GM19099 (cell line): ENCODE data around the gene LRCH2.

Experiments used
- POLR2A ChIP-seq: IDR thresholded peaks from 3 replicates; pipeline ENCODE4 v1.6.1; 2011; ENCODE audit warnings: low read depth; ENCODE audit not compliant: insufficient read length; ENCODE audit errors: extremely low read depth

Gene LRCH2, protein sequence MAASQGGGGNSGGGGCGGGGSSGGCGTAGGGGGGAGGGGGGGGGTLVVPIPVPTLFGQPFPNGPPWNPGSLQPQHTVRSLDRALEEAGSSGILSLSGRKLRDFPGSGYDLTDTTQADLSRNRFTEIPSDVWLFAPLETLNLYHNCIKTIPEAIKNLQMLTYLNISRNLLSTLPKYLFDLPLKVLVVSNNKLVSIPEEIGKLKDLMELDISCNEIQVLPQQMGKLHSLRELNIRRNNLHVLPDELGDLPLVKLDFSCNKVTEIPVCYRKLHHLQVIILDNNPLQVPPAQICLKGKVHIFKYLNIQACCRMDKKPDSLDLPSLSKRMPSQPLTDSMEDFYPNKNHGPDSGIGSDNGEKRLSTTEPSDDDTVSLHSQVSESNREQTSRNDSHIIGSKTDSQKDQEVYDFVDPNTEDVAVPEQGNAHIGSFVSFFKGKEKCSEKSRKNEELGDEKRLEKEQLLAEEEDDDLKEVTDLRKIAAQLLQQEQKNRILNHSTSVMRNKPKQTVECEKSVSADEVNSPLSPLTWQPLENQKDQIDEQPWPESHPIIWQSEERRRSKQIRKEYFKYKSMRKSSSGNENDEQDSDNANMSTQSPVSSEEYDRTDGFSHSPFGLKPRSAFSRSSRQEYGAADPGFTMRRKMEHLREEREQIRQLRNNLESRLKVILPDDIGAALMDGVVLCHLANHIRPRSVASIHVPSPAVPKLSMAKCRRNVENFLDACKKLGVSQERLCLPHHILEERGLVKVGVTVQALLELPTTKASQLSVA

DNA sequence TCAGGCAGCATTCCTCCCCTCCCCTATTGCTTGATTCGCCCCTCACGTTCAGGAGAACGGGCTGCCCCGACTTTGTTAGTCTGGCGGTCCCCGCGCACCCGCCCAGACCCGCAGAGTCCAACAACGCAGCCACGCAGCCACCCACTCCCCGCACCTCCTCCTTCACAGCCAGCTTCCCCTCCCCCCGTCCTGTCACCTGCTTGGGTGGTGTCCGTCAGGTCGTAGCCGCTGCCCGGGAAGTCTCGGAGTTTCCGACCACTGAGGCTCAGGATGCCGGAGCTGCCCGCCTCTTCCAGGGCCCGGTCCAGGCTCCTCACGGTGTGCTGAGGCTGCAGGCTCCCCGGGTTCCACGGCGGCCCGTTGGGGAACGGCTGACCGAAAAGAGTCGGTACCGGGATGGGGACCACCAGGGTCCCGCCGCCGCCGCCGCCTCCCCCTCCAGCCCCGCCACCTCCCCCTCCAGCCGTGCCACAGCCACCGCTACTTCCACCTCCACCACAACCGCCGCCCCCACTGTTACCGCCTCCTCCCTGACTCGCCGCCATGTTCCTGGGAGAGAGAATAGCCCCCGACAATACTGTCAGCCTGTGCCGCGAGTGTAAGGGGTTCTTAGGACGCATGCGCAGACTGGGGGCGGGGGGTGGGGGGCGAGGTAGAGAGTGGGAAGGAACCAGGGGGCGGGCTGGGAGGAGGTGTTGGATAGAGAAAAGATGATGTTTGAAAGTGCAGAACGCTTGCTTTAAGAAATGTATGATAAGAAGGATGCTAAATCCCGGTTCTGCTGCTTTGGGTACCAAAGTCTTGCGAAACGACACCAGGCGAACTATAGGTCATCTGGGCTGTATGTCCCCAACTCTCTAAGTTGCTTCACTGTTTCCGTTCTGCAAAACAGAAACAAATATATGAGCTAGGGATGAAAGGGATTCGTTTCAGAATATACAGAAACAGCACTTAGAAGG, at the start of gene LRCH2:
LRCH2 (minus strand) TSS at position 600 of the 959 bp plus-strand sequence; CDS start at position 545, 55 bp downstream.
- TF ChIP-seq POLR2A, result no peak

DNA sequence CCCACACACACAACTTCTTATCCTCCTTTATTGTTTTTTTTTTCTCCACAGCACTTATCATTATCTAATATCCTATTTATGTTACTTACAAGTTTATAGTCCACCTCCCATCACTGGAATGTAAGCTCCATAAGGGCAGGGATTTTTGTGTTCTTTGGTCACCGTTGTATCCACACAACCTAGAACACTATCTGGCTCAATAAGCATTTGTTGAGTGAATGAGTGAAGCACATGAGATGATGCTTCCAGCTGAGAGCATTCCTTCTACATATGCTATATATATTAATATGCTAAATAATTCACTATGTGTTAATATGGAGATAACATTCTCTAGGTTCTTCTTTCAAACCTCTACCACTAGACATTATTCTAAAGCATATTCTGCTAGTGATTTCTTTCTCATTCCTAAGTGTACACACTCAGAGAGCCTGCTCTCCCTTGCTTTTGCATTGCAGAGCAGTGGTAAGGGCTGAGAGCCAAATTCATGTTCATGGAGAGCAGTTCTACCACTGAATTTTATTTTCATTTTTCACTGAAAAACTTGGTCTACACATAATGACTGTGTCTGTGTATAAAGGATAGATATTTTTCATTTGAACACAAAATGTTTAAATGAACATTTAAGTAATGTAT, 35.3 kb upstream of the LRCH2 start:
- no peak for TF ChIP-seq POLR2A

DNA sequence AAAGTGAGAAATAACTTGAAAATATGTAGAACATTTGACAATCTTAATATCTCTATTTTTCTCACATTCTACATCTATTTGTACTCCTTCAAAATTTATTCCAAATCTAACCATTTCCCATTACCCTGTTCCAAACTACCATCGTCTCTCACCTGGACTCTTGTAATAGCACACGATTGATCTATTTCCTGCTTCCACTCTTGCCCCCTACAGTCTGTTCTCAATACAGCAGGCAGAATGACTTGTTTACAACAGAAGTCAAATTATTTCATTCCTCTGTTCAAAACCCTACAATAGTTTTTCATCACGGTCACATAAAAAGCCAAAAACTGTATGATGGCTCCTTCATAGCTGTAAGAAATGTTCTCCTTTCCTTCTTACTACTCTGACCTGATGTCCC, 34.5 kb upstream of the LRCH2 start:
- no peak for TF ChIP-seq POLR2A

DNA sequence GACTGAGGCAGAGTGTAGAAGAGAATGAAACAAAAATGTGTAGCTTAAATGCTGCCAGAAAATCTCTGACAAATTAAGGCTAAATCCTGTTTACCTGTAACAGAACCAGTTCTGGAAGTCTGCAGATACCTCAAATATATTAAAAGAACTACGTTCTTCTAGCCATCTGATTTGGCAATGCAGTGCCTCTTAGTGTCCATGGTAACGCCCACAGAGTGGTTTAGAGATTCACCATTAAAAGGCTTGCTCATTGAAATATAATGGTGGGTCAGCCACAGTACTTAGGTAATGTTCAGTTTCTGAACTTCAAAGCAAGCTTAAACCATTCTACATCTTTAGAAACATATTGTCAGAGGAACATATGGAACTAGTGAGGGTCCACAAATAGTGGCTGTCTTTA, 32.4 kb upstream of the LRCH2 start:
- no peak for TF ChIP-seq POLR2A

DNA sequence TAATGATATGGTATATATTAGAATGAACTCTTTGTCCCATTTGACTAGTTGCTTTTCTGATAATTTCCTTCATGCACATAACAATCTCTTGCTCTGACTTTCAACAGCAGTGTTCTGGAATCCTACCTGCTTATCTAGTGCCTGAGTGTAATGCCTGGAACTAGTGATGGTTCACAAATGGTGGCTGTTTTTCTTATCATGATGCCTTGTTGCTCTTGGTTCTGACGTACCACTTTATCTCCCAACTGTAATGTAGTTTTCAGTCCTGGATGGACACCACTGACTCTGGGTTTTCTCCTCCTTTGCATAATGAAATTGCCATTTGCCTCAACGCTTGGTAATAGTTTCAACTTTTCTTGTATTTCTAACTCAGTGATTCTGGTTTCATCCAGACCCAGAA, 30.1 kb upstream of the LRCH2 start:
- TF ChIP-seq POLR2A, result no peak

DNA sequence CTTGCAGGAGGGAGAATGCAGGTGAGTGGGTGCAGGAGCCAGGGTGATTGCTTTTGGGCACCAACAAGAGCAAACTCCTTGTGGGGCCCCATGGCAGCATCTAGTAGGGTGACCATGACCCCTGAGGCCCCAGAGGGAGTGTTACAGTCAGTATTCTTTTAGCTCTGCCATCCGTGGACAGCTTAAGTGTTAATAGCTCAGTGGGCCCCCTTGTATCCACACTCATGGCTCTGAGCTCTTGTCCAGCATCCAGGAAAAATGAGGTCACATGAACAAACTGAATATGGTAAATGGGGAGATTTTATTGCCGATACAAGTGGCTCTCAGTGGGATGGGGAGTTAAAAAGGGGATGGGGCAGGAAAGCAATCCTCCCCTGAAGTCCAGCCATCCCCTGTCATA, 27.3 kb upstream of the LRCH2 start:
- no peak for TF ChIP-seq POLR2A

DNA sequence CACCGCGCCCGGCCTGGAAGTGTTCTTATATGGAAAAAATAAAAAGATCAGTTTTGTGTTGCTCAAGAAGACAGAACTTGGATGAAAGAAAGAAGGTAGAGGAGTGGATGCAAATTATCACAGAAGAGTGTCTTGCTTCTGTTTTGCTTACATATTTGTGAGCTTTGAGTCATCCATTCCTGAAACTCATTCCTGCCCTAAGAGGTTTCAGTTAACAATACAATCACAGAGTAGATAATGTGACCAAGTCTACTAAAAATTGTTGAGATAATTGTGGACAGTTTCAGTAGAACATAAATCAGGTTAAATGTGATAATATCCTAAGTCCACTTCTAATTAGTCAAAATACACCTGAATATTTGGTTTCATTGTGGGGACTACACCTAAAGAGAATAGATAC, 26.4 kb upstream of the LRCH2 start:
- no peak for TF ChIP-seq POLR2A

DNA sequence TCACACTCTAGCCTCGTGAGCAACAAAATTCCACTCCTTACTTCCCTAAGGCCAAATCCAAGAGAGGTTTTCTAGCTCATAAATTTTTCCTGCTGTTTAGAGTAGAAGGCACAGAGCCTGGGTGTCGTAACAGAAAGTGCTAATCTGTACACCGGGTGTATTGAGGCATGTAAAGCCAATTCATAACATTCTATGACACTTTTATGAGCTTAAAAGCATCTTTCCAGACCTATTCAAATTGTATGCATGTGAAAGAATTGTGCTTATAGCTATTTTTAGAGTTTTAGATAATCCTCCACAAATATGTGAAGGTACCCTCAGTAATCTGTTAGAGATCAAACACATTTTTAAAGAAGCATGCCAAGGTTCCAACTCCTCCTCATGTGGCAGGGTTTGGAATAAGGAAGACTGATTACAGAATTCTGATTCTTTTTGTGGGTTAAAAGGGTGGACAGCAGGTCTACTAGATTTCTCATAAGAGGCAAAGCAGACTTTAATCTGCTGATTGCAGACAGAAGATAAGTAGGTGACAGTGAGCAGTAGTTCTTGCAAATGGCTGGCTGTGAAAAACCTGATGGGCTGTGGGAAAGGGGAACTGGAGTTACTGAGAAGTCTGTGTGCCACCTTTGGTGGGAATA, 25.5 kb upstream of the LRCH2 start:
- TF ChIP-seq POLR2A, result no peak

DNA sequence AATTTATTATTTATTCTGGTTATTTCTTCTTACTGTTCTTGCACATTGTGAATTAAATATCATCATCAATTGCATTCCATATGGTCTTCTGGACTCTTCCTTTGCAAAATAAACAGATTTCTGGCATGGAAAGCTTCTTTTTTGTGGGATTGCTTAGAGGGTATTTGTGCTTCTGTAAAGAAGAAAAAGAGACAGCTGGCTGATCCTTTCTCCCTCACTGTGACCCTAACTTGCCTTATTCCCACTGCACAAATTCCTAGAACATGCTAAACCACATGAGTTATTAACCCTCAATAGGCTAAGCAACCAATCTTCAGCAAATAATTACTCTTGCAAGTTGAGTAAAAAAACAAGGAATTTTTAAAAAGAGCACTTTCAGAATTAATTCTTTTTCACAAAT, 23.8 kb upstream of the LRCH2 start:
- no peak for TF ChIP-seq POLR2A

DNA sequence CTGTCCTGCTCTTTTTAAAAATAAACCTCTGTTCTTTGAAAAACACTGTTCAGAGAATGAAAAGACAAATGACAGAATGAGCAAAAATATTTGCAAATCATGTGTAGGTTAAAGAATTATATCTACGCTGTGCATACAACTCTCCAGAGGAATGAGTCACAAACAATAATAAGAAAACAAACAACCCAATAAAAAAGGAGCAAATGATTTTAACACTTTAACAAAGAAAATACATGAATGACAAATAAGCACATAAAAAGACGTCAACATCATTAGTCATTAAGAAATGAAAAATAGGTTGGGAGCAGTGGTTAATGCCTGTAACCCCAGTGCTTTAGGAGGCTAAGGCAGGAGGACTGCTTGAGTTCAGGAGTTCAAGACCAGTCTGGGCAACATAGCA, 21.1 kb upstream of the LRCH2 start:
- TF ChIP-seq POLR2A, result no peak

DNA sequence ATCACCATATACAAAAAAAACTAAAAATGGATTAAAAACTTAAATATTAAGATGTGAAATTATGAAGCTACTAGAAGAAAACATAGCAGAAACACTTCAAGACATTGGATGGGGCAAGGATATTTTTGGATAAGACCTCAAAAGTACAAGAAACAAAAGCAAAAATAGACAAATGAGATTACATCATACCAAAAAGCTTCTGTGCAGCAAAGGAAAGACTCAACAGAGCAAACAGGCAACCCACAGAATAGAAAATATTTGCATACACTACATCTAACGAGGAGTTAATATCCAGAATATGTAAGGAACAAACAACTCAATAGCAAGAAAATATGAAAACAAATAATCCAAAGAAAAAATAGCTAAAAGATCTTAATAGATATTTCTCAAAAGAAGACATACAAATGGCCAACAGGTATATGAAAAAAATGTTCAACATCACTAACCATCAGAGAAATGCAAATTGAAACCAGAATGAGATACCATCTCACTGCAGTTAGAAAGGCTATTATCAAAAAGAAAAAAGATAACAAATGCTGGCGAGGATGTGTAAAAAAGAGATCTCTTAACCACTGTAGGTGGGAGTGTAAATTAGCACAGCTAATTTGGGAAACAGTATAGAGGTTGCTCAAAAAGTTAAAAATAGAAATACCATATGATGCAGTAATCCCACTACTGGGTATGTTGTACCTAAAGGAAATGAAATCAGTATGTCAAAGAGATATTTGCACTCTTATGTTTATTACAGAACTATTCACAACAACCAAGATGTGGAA, 17.8 kb upstream of the LRCH2 start:
- TF ChIP-seq POLR2A, result no peak

DNA sequence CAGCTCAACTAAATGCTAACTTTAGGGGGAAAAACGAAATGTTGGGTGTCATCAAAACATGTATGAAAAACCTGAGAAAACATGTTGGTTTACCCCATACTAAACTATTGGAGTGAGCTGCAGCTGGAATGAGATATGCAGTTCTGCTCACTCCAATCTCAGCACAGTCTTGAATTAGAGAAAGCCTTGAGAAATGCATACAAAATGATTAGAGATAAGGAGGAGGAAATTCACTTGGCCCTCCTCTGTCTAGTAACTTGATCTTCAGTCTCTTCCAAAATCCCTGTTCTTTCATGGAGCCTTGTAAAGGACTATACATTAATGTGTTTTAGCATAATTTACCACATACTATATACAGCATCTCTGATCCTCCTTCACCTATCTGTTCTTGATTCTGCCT, 3.2 kb upstream of the LRCH2 start:
- no peak for TF ChIP-seq POLR2A

DNA sequence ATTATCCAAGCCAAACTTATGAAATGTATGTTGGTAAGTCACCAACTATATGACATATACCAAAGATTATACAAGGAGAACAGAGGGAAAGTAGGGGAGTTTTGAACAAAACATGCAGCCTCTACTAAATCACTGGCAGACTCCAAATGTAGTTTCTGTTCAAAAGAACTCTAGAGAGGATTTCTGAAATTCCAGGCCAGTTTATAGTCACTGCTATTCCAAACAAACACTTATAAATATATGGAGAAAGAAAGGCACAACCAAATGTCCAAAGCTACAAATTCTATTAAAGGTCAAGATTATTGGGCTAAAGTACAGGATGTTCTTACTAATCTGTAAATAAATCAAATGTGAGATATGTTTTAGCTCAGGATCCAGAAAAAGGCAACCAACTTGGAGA, 2.7 kb upstream of the LRCH2 start:
- no peak for TF ChIP-seq POLR2A
